Neural cell (in vitro differentiated cells): ENCODE measurements around the gene CLEC3B. TPM values are rescaled to one million over a fixed set of nuclear protein-coding genes. Genes with fewer than 3 reads are reported as not detected.

Experiments used
- H2AFZ ChIP-seq: fragments of 200-600, 300-800 bp; sonication (generic), shearing (Covaris generic); 2 replicates; pipeline ENCODE4 v1.6.0; 2014; ENCODE audit warnings: low read depth, mild to moderate bottlenecking, antibody characterized with exemption, low read length, moderate library complexity
- H3F3A ChIP-seq: fragments of 200-600 bp; shearing (Covaris generic); 2 replicates; pipeline ENCODE4 v1.6.1; 2016; ENCODE audit warnings: mild to moderate bottlenecking, moderate library complexity, mixed read lengths, antibody characterized with exemption, low read length; ENCODE audit not compliant: insufficient read depth, poor library complexity, severe bottlenecking
- H3K27ac ChIP-seq: fragments of 200-600, 300-800 bp; sonication (generic), shearing (Covaris generic); 2 replicates; pipeline ENCODE4 v1.5.1; 2014; ENCODE audit warnings: mild to moderate bottlenecking, low read length, moderate library complexity
- H3K27me3 ChIP-seq: fragments of 300-800, 200-600 bp; sonication (generic), shearing (Covaris generic); 2 replicates; pipeline ENCODE4 v1.6.0; 2014; ENCODE audit warnings: mild to moderate bottlenecking, low read depth, low read length, moderate library complexity; ENCODE audit not compliant: insufficient read depth
- H3K36me3 ChIP-seq: fragments of 300-800, 200-600 bp; sonication (generic), shearing (Covaris generic); 2 replicates; pipeline ENCODE4 v1.5.1; 2014; ENCODE audit warnings: mild to moderate bottlenecking, antibody characterized with exemption, low read length, moderate library complexity; ENCODE audit not compliant: insufficient read depth
- H3K4me2 ChIP-seq: fragments of 300-800, 200-600 bp; sonication (generic), shearing (Covaris generic); 2 replicates; pipeline ENCODE4 v1.6.0; 2014; ENCODE audit warnings: mild to moderate bottlenecking, low read length
- H3K4me3 ChIP-seq: fragments of 300-800, 200-600 bp; sonication (generic), shearing (Covaris generic); 2 replicates; pipeline ENCODE4 v1.5.1; 2014; ENCODE audit warnings: mild to moderate bottlenecking, low read length, moderate library complexity
- H3K79me2 ChIP-seq: fragments of 200-600 bp; shearing (Covaris generic); replicated peaks from 2 replicates; pipeline ENCODE4 v1.6.0; 2014; ENCODE audit warnings: mild to moderate bottlenecking, low read length, moderate library complexity; ENCODE audit not compliant: insufficient read depth
- H3K9ac ChIP-seq: fragments of 300-800, 200-600 bp; sonication (generic), shearing (Covaris generic); 2 replicates; pipeline ENCODE4 v1.6.1; 2016; ENCODE audit warnings: mild to moderate bottlenecking, low read length, mixed read lengths
- H3K9me2 ChIP-seq: fragments of 200-600 bp; shearing (Covaris generic); 2 replicates; pipeline ENCODE4 v1.6.1; 2016; ENCODE audit warnings: mild to moderate bottlenecking, low read length, mixed read lengths; ENCODE audit not compliant: insufficient read depth
- H3K9me3 ChIP-seq: fragments of 200-600, 300-800 bp; sonication (generic), shearing (Covaris generic); 2 replicates; pipeline ENCODE4 v1.6.1; 2016; ENCODE audit warnings: mild to moderate bottlenecking, mixed run types, low read length, moderate library complexity, mixed read lengths
- H4K20me1 ChIP-seq: fragments of 200-600 bp; shearing (Covaris generic); 2 replicates; pipeline ENCODE4 v1.6.1; 2016; ENCODE audit warnings: mild to moderate bottlenecking, mixed run types; ENCODE audit not compliant: insufficient read depth
- CTCF ChIP-seq: fragments of 450-650 bp; IDR thresholded peaks from 2 replicates; pipeline ENCODE4 v1.5.1; 2014; ENCODE audit warnings: antibody characterized with exemption, mild to moderate bottlenecking, moderate library complexity; ENCODE audit not compliant: poor library complexity, severe bottlenecking
- EP300 ChIP-seq: fragments of 450-650 bp; conservative IDR thresholded peaks from 2 replicates; pipeline ENCODE4 v1.6.1; 2014; ENCODE audit warnings: antibody characterized with exemption, mild to moderate bottlenecking, moderate library complexity; ENCODE audit not compliant: poor library complexity, severe bottlenecking
- EZH2 ChIP-seq: fragments of 200-600, 300-800 bp; shearing (Covaris generic), sonication (generic); IDR thresholded peaks from 2 replicates; pipeline ENCODE4 v1.6.1; 2014; ENCODE audit warnings: antibody characterized with exemption, low read length, borderline replicate concordance, mild to moderate bottlenecking; ENCODE audit not compliant: insufficient read depth, poor library complexity, severe bottlenecking
- MXI1 ChIP-seq: fragments of 450-650 bp; conservative IDR thresholded peaks from 2 replicates; pipeline ENCODE4 v1.6.1; 2014; ENCODE audit warnings: antibody characterized with exemption, mild to moderate bottlenecking; ENCODE audit not compliant: poor library complexity, severe bottlenecking
- POLR2AphosphoS5 ChIP-seq: IDR thresholded peaks from 2 replicates; pipeline ENCODE4 v1.6.1; 2012
- RAD21 ChIP-seq: fragments of 450-650 bp; conservative IDR thresholded peaks from 2 replicates; pipeline ENCODE4 v1.6.1; 2014; ENCODE audit warnings: antibody characterized with exemption, mild to moderate bottlenecking, moderate library complexity
- REST ChIP-seq: IDR thresholded peaks from 2 replicates; pipeline ENCODE4 v1.6.1; 2012; ENCODE audit warnings: borderline replicate concordance
- SMC3 ChIP-seq: fragments of 450-650 bp; conservative IDR thresholded peaks from 2 replicates; pipeline ENCODE4 v1.6.1; 2014; ENCODE audit warnings: antibody characterized with exemption, mild to moderate bottlenecking, moderate library complexity; ENCODE audit not compliant: poor library complexity
- TAF1 ChIP-seq: IDR thresholded peaks from 2 replicates; pipeline ENCODE4 v1.6.1; 2012; ENCODE audit warnings: low read depth
- polyA plus RNA-seq: library from polyadenylated mRNA; depleted of rRNA; stranded (reverse); fragments of >200 nt; gene quantifications from 2 replicates; pipeline ENCODE4 v1.2.3, GENCODE V29; 2014

Gene CLEC3B
- polyA plus RNA-seq, 1 donor from 2014 or later, result 2.6 TPM

GRCh38 chr3:45081506-45082141, 55.5 kb downstream of the CLEC3B start:
- Histone ChIP-seq H3K9me3 (no peaks in the 10 kb centered on the region), H4K20me1 (no peaks in the 10 kb centered on the region), H3K4me3 (no peak overlapping the region), H3K27me3 (no peaks in the 10 kb centered on the region), H3K4me2 (no peak overlapping the region), H2AFZ (no peak overlapping the region), H3K9ac (no peak overlapping the region), H3K27ac (no peak overlapping the region), H3K9me2 (no peaks in the 10 kb centered on the region), H3F3A (no peaks in the 10 kb centered on the region), H3K79me2 (no peaks in the 10 kb centered on the region), H3K36me3 (no peaks in the 10 kb centered on the region)
- TF ChIP-seq POLR2AphosphoS5, result no peak
- no peak for TF ChIP-seq CTCF
- TF ChIP-seq MXI1, result no peak
- TF ChIP-seq SMC3, result no peak
- TF ChIP-seq RAD21, result no peak
- no peak for TF ChIP-seq EZH2
- no peak for TF ChIP-seq EP300
- TF ChIP-seq REST, result no peak
- no peak for TF ChIP-seq TAF1

GRCh38 chr3:45082142-45082538, 56.0 kb downstream of the CLEC3B start:
- Histone ChIP-seq H3K9me2 (no peaks in the 10 kb centered on the region), H3K27me3 (no peaks in the 10 kb centered on the region), H3K27ac (no peak overlapping the region), H3K9ac (no peak overlapping the region), H3K79me2 (no peaks in the 10 kb centered on the region), H3K36me3 (no peaks in the 10 kb centered on the region), H4K20me1 (no peaks in the 10 kb centered on the region), H3F3A (no peaks in the 10 kb centered on the region), H3K4me2 (no peak overlapping the region), H3K9me3 (no peaks in the 10 kb centered on the region), H2AFZ (no peak overlapping the region), H3K4me3 (no peak overlapping the region)
- TF ChIP-seq REST, result no peak
- no peak for TF ChIP-seq EZH2
- TF ChIP-seq SMC3, result no peak
- no peak for TF ChIP-seq EP300
- no peak for TF ChIP-seq MXI1
- TF ChIP-seq RAD21, result no peak
- no peak for TF ChIP-seq CTCF
- TF ChIP-seq TAF1, result no peak
- no peak for TF ChIP-seq POLR2AphosphoS5
